Mucosa of rectum (tissue), 2 donors: ENCODE results near the gene CLIP2.

ENCODE experiments used
- H3K27ac ChIP-seq, 2 donors: one replicate each; pipeline ENCODE4 v1.7.0; 2013; ENCODE audit warnings: inconsistent platforms in 2 of 2, low read depth in 2 of 2, low read length in 2 of 2
- H3K27me3 ChIP-seq, 2 donors: one replicate each; pipeline ENCODE4 v1.7.0; 2013; ENCODE audit warnings: low read length in 2 of 2; ENCODE audit not compliant: control insufficient read depth in 2 of 2, insufficient read depth in 2 of 2
- H3K36me3 ChIP-seq, 2 donors: one replicate each; pipeline ENCODE4 v1.7.0; 2013; ENCODE audit warnings: low read length in 2 of 2; ENCODE audit not compliant: control insufficient read depth in 2 of 2, insufficient read depth in 2 of 2
- H3K4me1 ChIP-seq, 2 donors: one replicate each; pipeline ENCODE4 v1.7.0; 2013; ENCODE audit warnings: low read length in 2 of 2, mild to moderate bottlenecking in 1 of 2; ENCODE audit not compliant: control insufficient read depth in 2 of 2, insufficient read depth in 2 of 2
- H3K4me3 ChIP-seq, 2 donors: one replicate each; pipeline ENCODE4 v1.7.0; 2013; ENCODE audit warnings: low read length in 2 of 2
- H3K9ac ChIP-seq, 2 donors: one replicate each; pipeline ENCODE4 v1.7.0; 2013; ENCODE audit warnings: low read length in 2 of 2, low read depth in 1 of 2, mild to moderate bottlenecking in 1 of 2
- H3K9me3 ChIP-seq, 2 donors: one replicate each; pipeline ENCODE4 v1.7.0; 2013; ENCODE audit warnings: low read length in 2 of 2; ENCODE audit not compliant: control insufficient read depth in 2 of 2
- donor health status: healthy.
- donor health status: Normal muscosa, but diverticular disease.

The CLIP2 gene

GRCh38 chr7:74287303-74288033 is 1.7 kb upstream of the CLIP2 start:
- H3K27ac ChIP-seq, result peak overlapping the region; percentile 90 to 92
- peak overlapping the region; percentile 68 to 70 for H3K9ac ChIP-seq
- H3K27me3 ChIP-seq, result no peaks in the 10 kb centered on the region
- peaks cover 64 to 68% of the 10 kb centered on the region in 2 donors for H3K4me1 ChIP-seq
- peak overlapping the region in 1 of 2 donors; percentile 83 for H3K4me3 ChIP-seq
- H3K36me3 ChIP-seq, result no peaks in the 10 kb centered on the region
- no peaks in the 10 kb centered on the region for H3K9me3 ChIP-seq

DNA sequence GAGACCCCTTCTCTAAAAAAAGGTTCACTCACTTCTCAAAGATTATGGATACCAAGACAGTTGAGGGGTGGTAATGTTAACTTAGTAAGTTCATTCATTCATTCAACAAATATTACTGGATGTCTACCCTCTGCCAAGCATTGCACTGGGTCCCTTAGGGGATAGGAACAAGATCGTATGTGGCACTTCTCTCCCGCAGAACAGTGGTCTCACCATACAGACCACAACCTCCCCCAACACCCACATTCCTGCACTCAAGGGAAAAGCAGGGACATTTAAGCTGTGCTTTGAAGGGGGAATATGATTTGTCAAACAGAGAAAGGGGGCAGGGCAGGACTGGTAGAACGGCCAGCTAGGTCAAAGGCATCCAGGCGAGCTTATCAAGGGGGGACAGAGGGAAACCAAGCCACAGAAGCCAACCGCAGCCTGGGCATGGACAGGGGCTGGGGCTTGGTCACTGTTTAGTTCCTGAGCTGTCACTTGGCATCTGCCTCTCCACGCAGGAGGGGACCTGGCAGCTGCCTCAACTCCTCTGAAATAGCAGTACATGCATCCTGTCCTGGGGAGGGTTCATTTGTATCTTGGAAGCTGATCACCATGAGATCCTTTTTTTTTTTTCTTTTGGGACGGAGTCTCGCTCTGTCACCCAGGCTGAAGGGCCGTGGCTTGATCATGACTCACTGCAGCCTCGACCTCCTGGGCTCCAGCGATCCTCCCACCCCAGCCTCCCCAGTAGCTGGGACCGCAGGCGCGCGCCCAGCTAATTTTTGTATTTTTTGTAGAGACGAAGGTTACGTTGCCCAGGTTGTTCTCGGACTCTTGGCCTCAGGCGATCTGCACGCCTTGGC is 949 bp upstream of the CLIP2 start:
- H3K9me3 ChIP-seq, result no peaks in the 10 kb centered on the region
- no peaks in the 10 kb centered on the region for H3K27me3 ChIP-seq
- peaks cover 62 to 73% of the 10 kb centered on the region in 2 donors for H3K4me1 ChIP-seq
- peak overlapping the region; percentile 68 to 70 for H3K9ac ChIP-seq
- no peaks in the 10 kb centered on the region for H3K36me3 ChIP-seq
- peak overlapping the region; percentile 90 to 92 for H3K27ac ChIP-seq
- peak overlapping the region; percentile 67 to 83 for H3K4me3 ChIP-seq

- no peaks in the 10 kb centered on the region for H3K27me3 ChIP-seq
- peaks cover 65 to 77% of the 10 kb centered on the region in 2 donors for H3K4me1 ChIP-seq
- H3K9ac ChIP-seq, result peak overlapping the region; percentile 83 to 94
- peak overlapping the region; percentile 83 to 84 for H3K4me3 ChIP-seq
- no peaks in the 10 kb centered on the region for H3K36me3 ChIP-seq
- H3K9me3 ChIP-seq, result no peaks in the 10 kb centered on the region
- peak overlapping the region; percentile 89 to 92 for H3K27ac ChIP-seq
Observed at GRCh38 chr7:74289659-74290552, 699 bp downstream of the CLIP2 start.

DNA sequence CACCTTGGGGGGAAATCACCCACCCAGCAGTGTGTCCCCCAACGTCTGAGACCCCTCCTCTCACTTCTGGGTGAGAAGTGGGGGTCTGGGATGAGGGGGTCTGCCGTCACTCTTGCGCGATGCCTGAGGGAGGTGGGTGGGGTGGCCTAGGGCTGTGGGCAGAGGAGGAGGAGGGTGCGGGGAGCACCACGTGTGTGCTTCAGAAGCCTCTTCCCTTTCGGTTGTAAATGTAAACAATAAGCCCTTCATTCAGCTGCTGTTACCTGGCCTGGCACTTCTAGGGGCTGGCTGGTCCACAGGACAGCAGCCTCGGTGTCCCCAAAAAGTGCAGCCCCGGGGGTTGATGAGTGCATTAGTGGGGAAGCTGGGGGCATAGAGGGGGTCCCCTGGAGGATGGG is 1.3 kb downstream of the CLIP2 start:
- H3K4me1 ChIP-seq, result peaks cover 66 to 71% of the 10 kb centered on the region in 2 donors
- no peaks in the 10 kb centered on the region for H3K9me3 ChIP-seq
- peak overlapping the region; percentile 83 to 94 for H3K9ac ChIP-seq
- H3K36me3 ChIP-seq, result no peaks in the 10 kb centered on the region
- H3K27me3 ChIP-seq, result no peaks in the 10 kb centered on the region
- peak overlapping the region; percentile 83 to 84 for H3K4me3 ChIP-seq
- H3K27ac ChIP-seq, result peak overlapping the region; percentile 89 to 92

DNA sequence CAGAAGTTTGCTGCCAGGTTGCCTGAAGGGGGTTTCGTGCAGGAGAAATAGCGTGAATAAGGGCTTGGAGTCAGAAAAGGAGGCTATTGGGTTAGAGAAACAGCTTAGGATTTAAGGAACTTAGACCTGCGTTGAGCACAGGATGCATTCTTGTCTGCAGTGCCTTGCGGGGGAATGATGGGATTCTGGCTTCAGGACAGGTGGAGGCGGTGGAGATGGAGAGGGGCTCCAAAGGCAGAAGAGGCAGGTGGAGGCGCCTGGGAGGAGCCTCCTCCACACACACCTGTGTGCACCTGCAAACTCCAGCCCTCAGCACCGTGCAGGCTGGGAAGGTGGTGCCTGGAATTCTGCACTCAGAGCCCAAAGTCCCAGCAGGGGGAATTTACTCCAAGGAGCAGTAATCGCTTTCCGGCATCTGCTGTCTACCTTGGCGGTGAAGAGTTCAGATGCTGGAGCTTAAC is 1.8 kb downstream of the CLIP2 start:
- H3K4me1 ChIP-seq, result peaks cover 65 to 67% of the 10 kb centered on the region in 2 donors
- H3K27ac ChIP-seq, result peak overlapping the region; percentile 89 to 92
- H3K4me3 ChIP-seq, result peak overlapping the region; percentile 83 to 84

DNA sequence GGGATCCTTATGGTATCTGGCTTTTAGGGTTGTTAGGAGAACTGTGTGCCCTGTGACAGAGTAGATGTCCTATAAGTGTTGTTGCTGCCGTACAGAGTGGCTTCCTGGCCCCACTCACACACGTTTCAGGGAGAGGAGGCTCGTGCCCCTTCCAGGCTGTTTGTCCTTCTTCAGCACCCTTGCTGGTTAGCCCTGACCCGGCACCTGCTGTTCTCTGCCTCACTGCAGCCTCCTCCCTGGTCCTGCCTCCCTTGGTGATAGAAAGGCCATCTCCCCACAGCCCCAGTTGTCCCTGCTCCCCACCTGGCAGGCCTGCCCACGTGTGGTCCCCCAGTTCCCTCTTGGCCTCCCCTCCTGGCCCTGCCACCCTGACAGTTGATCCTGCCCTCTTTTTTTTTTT is 2.3 kb downstream of the CLIP2 start:
- H3K36me3 ChIP-seq, result no peaks in the 10 kb centered on the region
- H3K27ac ChIP-seq, result peak overlapping the region; percentile 89 to 92
- H3K9me3 ChIP-seq, result no peaks in the 10 kb centered on the region
- H3K4me1 ChIP-seq, result peaks cover 64 to 67% of the 10 kb centered on the region in 2 donors
- no peaks in the 10 kb centered on the region for H3K27me3 ChIP-seq
- peak overlapping the region; percentile 34 to 38 for H3K9ac ChIP-seq
- H3K4me3 ChIP-seq, result peak overlapping the region; percentile 83 to 84

More for the DNA sequence above, 1.8 kb downstream of the CLIP2 start:
- peak overlapping the region; percentile 83 to 94 for H3K9ac ChIP-seq
- H3K27me3 ChIP-seq, result no peaks in the 10 kb centered on the region
- H3K36me3 ChIP-seq, result no peaks in the 10 kb centered on the region
- H3K9me3 ChIP-seq, result no peaks in the 10 kb centered on the region

GRCh38 chr7:74292757-74293576 is 3.8 kb downstream of the CLIP2 start:
- no peaks in the 10 kb centered on the region for H3K9me3 ChIP-seq
- H3K9ac ChIP-seq, result peak overlapping the region; percentile 80 to 81
- peak overlapping the region; percentile 89 to 92 for H3K27ac ChIP-seq
- peaks cover 0 to 3% of the 10 kb centered on the region in 2 donors for H3K36me3 ChIP-seq
- peak overlapping the region; percentile 63 to 70 for H3K4me3 ChIP-seq
- H3K27me3 ChIP-seq, result no peaks in the 10 kb centered on the region
- peaks cover 50 to 54% of the 10 kb centered on the region in 2 donors for H3K4me1 ChIP-seq

GRCh38 chr7:74293577-74293908 is 4.3 kb downstream of the CLIP2 start:
- Histone ChIP-seq H3K9ac (peak overlapping the region; percentile 80 to 81), H3K36me3 (peaks cover 0 to 3% of the 10 kb centered on the region in 2 donors), H3K9me3 (no peaks in the 10 kb centered on the region), H3K27me3 (no peaks in the 10 kb centered on the region), H3K27ac (peak overlapping the region; percentile 89 to 92), H3K4me3 (peak overlapping the region; percentile 63 to 70), H3K4me1 (peaks cover 44 to 48% of the 10 kb centered on the region in 2 donors)
